OCI-LY7 (cell line): ENCODE data around the gene MVD. TPM values are rescaled to one million over a fixed set of nuclear protein-coding genes. Genes with fewer than 3 reads are reported as not detected.

Experiments
- BruUV-seq: library from RNA; stranded (reverse); fragments of 400-500 nt; replicated peaks from 2 replicates; lab custom pipeline; 2021; lab: Mats Ljungman, UMichigan
- CTCF ChIA-PET: fragments of 300-600 bp; sonication (Branson Sonifier 250); formaldehyde crosslinking; loops from one replicate; lab custom pipeline; 2022; ENCODE audit warnings: antibody characterized with exemption; ENCODE audit not compliant: unreplicated experiment; lab: Charles Lee
- POLR2A ChIA-PET: fragments of 300-600 bp; sonication (Branson Sonifier 250); formaldehyde crosslinking; loops from one replicate; lab custom pipeline; 2022; ENCODE audit warnings: antibody characterized with exemption; lab: Charles Lee
- DNase-seq: peaks from one replicate; pipeline ENCODE4 v3.0.0-alpha.2; 2015; ENCODE audit warnings: low spot score
- H2AFZ ChIP-seq: fragments of 200-600 bp; sonication (generic), shearing (Covaris generic); 2 replicates; pipeline ENCODE4 v1.6.1; 2014; ENCODE audit warnings: mild to moderate bottlenecking, antibody characterized with exemption, low read length, moderate library complexity
- H3K27ac ChIP-seq: fragments of 200-600 bp; sonication (generic); 2 replicates; pipeline ENCODE4 v1.5.1; 2014; ENCODE audit warnings: mixed run types, low read depth, mild to moderate bottlenecking, moderate library complexity, low read length, inconsistent platforms; ENCODE audit not compliant: poor library complexity, severe bottlenecking
- H3K36me3 ChIP-seq: fragments of 200-600 bp; sonication (generic); 2 replicates; pipeline ENCODE4 v1.6.1; 2014; ENCODE audit warnings: mild to moderate bottlenecking, antibody characterized with exemption, low read length, moderate library complexity, mixed read lengths; ENCODE audit not compliant: insufficient read depth
- H3K4me1 ChIP-seq: fragments of 200-600 bp; sonication (generic); 2 replicates; pipeline ENCODE4 v1.5.1; 2014; ENCODE audit warnings: mild to moderate bottlenecking, low read length; ENCODE audit not compliant: insufficient read depth, poor library complexity, severe bottlenecking
- H3K4me2 ChIP-seq: fragments of 200-600 bp; sonication (generic); 2 replicates; pipeline ENCODE4 v1.6.1; 2014; ENCODE audit warnings: mild to moderate bottlenecking, low read length
- H3K4me3 ChIP-seq: fragments of 200-600 bp; sonication (generic); 2 replicates; pipeline ENCODE4 v1.5.1; 2014; ENCODE audit warnings: mild to moderate bottlenecking, low read depth, low read length; ENCODE audit not compliant: poor library complexity, severe bottlenecking
- H3K79me2 ChIP-seq: fragments of 200-600 bp; sonication (generic); 2 replicates; pipeline ENCODE4 v1.6.1; 2016; ENCODE audit warnings: low read depth, mild to moderate bottlenecking, low read length, moderate library complexity, mixed read lengths; ENCODE audit not compliant: insufficient read depth
- H3K9me2 ChIP-seq: fragments of 200-600 bp; sonication (generic); 2 replicates; pipeline ENCODE4 v1.6.1; 2016; ENCODE audit warnings: mild to moderate bottlenecking, low read length, mixed read lengths; ENCODE audit not compliant: insufficient read depth
- H3K9me3 ChIP-seq: fragments of 200-600 bp; sonication (generic); 2 replicates; pipeline ENCODE4 v1.6.1; 2014; ENCODE audit warnings: mild to moderate bottlenecking, mixed run types, low read length, mixed read lengths
- H4K20me1 ChIP-seq: fragments of 200-600 bp; sonication (generic); 2 replicates; pipeline ENCODE4 v1.6.1; 2014; ENCODE audit warnings: mild to moderate bottlenecking, antibody characterized with exemption, low read length, moderate library complexity, mixed read lengths; ENCODE audit not compliant: insufficient read depth
- CTCF ChIP-seq: fragments of 200-600 bp; sonication (generic); conservative IDR thresholded peaks from 2 replicates; pipeline ENCODE4 v1.5.1; 2014; ENCODE audit warnings: mild to moderate bottlenecking, antibody characterized with exemption, low read length, moderate library complexity, mixed read lengths
- intact Hi-C: fragments of 100-400 bp; cut with micrococcal nuclease; formaldehyde crosslinking; loops from one replicate; pipeline ENCODE4 v1.10.0; 2022; ENCODE audit not compliant: unreplicated experiment
- total RNA-seq, 2 experiments: library from RNA; depleted of rRNA in 1 of 2; stranded (reverse); fragments of >200 nt in 1 of 2; shearing (Covaris generic) in 1 of 2; gene quantifications; 2 replicates each; pipeline ENCODE4 v1.2.3, GENCODE V29; 2014 to 2022

Gene MVD
- total RNA-seq, 2 experiments from 2014 or later: 65.6 to 158 TPM

- H3K9me2 ChIP-seq: no peaks in the 10 kb centered on the region
- H3K27ac ChIP-seq: no peak overlapping the region
- H4K20me1 ChIP-seq: no peaks in the 10 kb centered on the region
- H3K9me3 ChIP-seq: no peaks in the 10 kb centered on the region
- no peak for DNase-seq
- H2AFZ ChIP-seq: no peak overlapping the region
- peaks cover 87% of the 10 kb centered on the region for H3K36me3 ChIP-seq
- no peaks in the 10 kb centered on the region for H3K79me2 ChIP-seq
- BruUV-seq: no TSS peak
- H3K4me2 ChIP-seq: no peak overlapping the region
- ChIA-PET POLR2A (no interaction called here), CTCF (no interaction called here)
- intact Hi-C loops: no loop called here
- no peak for TF ChIP-seq CTCF
- H3K4me1 ChIP-seq: no peaks in the 10 kb centered on the region
- no peak overlapping the region for H3K4me3 ChIP-seq
Observed at GRCh38 chr16:88602091-88602490, 60.8 kb downstream of the MVD start.

Other genes with a start within 250 kb of the MVD start
- gene ZFPM1, start 209.8 kb downstream of the MVD start, total RNA-seq (2014; rRNA removed; shearing (Covaris generic)): 0.98 and 2.1 TPM in 2 replicates
- 11.9 and 14.2 TPM in 2 replicates for gene ZFPM1, start 209.8 kb downstream of the MVD start, total RNA-seq (2022)
- 22.2 and 26.6 TPM in 2 replicates for gene ZC3H18, start 92.7 kb downstream of the MVD start, total RNA-seq (2014; rRNA removed; shearing (Covaris generic))
- 72.1 and 79.0 TPM in 2 replicates for gene ZC3H18, start 92.7 kb downstream of the MVD start, total RNA-seq (2022)
- not detected in 2 replicates for gene IL17C, start 24.5 kb downstream of the MVD start, total RNA-seq (2014; rRNA removed; shearing (Covaris generic))
- 0.50 and 0.86 TPM in 2 replicates for gene IL17C, start 24.5 kb downstream of the MVD start, total RNA-seq (2022)
- gene CYBA, start 12.0 kb downstream of the MVD start, total RNA-seq (2014; rRNA removed; shearing (Covaris generic)): 601 and 647 TPM in 2 replicates
- gene CYBA, start 12.0 kb downstream of the MVD start, total RNA-seq (2022): 315 and 359 TPM in 2 replicates
- gene SNAI3, start 23.4 kb upstream of the MVD start, total RNA-seq (2014; rRNA removed; shearing (Covaris generic)): 2.4 and 3.1 TPM in 2 replicates
- 1.6 and 3.3 TPM in 2 replicates for gene SNAI3, start 23.4 kb upstream of the MVD start, total RNA-seq (2022)
- gene RNF166, start 43.3 kb upstream of the MVD start, total RNA-seq (2014; rRNA removed; shearing (Covaris generic)): 39.2 and 52.4 TPM in 2 replicates
- 40.3 and 56.2 TPM in 2 replicates for gene RNF166, start 43.3 kb upstream of the MVD start, total RNA-seq (2022)
- gene CTU2, start 43.4 kb upstream of the MVD start, total RNA-seq (2014; rRNA removed; shearing (Covaris generic)): 18.5 and 21.9 TPM in 2 replicates
- gene CTU2, start 43.4 kb upstream of the MVD start, total RNA-seq (2022): 23.3 and 24.4 TPM in 2 replicates
- gene PIEZO1, start 122.1 kb upstream of the MVD start, total RNA-seq (2014; rRNA removed; shearing (Covaris generic)): 123 and 144 TPM in 2 replicates
- 154 and 157 TPM in 2 replicates for gene PIEZO1, start 122.1 kb upstream of the MVD start, total RNA-seq (2022)
- gene CDT1, start 140.7 kb upstream of the MVD start, total RNA-seq (2014; rRNA removed; shearing (Covaris generic)): 82.7 and 90.2 TPM in 2 replicates
- gene CDT1, start 140.7 kb upstream of the MVD start, total RNA-seq (2022): 108 and 150 TPM in 2 replicates
- gene APRT, start 148.8 kb upstream of the MVD start, total RNA-seq (2014; rRNA removed; shearing (Covaris generic)): 168 and 216 TPM in 2 replicates
- 118 and 151 TPM in 2 replicates for gene APRT, start 148.8 kb upstream of the MVD start, total RNA-seq (2022)
- 17.2 and 18.5 TPM in 2 replicates for gene GALNS, start 193.9 kb upstream of the MVD start, total RNA-seq (2014; rRNA removed; shearing (Covaris generic))
- 44.7 and 49.0 TPM in 2 replicates for gene GALNS, start 193.9 kb upstream of the MVD start, total RNA-seq (2022)
- 27.3 and 27.6 TPM in 2 replicates for gene TRAPPC2L, start 194.0 kb upstream of the MVD start, total RNA-seq (2014; rRNA removed; shearing (Covaris generic))
- 34.2 and 44.9 TPM in 2 replicates for gene TRAPPC2L, start 194.0 kb upstream of the MVD start, total RNA-seq (2022)
- gene PABPN1L, start 203.6 kb upstream of the MVD start, total RNA-seq (2014; rRNA removed; shearing (Covaris generic)): not detected in 2 replicates
- gene PABPN1L, start 203.6 kb upstream of the MVD start, total RNA-seq (2022): 0.38 TPM in 1 of 2 replicates, not detected in the other